Liver (tissue), 9 donors: ENCODE results near the gene CCDC50. TPM values are rescaled to one million over a fixed set of nuclear protein-coding genes. Genes with fewer than 3 reads are reported as not detected.
A peak's percentile ranks its signal among the peaks of the same experiment; 100 is the strongest.

ENCODE experiments used
- DNase-seq: peaks from one replicate; pipeline ENCODE4 v3.0.0-alpha.2; 2017; ENCODE audit warnings: low spot score
- H3K27ac ChIP-seq, 2 donors: one replicate each; pipeline ENCODE4 v1.7.0; 2013; ENCODE audit warnings: inconsistent platforms in 2 of 2, low read length in 2 of 2, control low read depth in 1 of 2, low read depth in 1 of 2, mild to moderate bottlenecking in 1 of 2
- H3K27me3 ChIP-seq, 4 donors: one replicate each; pipeline versions ENCODE4 v1.6.1 to v1.7.0; 2013; ENCODE audit warnings: low read length in 3 of 4, inconsistent platforms in 1 of 4, mild to moderate bottlenecking in 1 of 4, moderate library complexity in 1 of 4; ENCODE audit not compliant: control insufficient read depth in 4 of 4, insufficient read depth in 4 of 4
- H3K36me3 ChIP-seq, 4 donors: one replicate each; pipeline versions ENCODE4 v1.6.1 to v1.7.0; 2013; ENCODE audit warnings: low read length in 3 of 4, mild to moderate bottlenecking in 3 of 4, low read depth in 1 of 4, moderate library complexity in 1 of 4; ENCODE audit not compliant: control insufficient read depth in 4 of 4, insufficient read depth in 3 of 4
- H3K4me1 ChIP-seq, 4 donors: one replicate each; pipeline versions ENCODE4 v1.6.1 to v1.7.0; 2013; ENCODE audit warnings: low read length in 3 of 4, mild to moderate bottlenecking in 3 of 4, moderate library complexity in 1 of 4; ENCODE audit not compliant: control insufficient read depth in 4 of 4, insufficient read depth in 4 of 4
- H3K4me3 ChIP-seq, 3 donors: one replicate each; pipeline versions ENCODE4 v1.6.1 to v1.7.0; 2013; ENCODE audit warnings: low read length in 3 of 3, control low read depth in 1 of 3, low read depth in 1 of 3, mild to moderate bottlenecking in 1 of 3
- H3K9ac ChIP-seq, 2 donors: one replicate each; pipeline ENCODE4 v1.7.0; 2013; ENCODE audit warnings: low read length in 2 of 2, mild to moderate bottlenecking in 2 of 2, moderate library complexity in 2 of 2, control low read depth in 1 of 2, low read depth in 1 of 2
- H3K9me3 ChIP-seq, 4 donors: one replicate each; pipeline versions ENCODE4 v1.6.1 to v1.7.0; 2013; ENCODE audit warnings: low read length in 3 of 4; ENCODE audit not compliant: control insufficient read depth in 4 of 4
- ATF3 ChIP-seq: IDR thresholded peaks from 2 replicates; pipeline ENCODE4 v1.6.1; 2016; ENCODE audit warnings: antibody characterized with exemption
- CTCF ChIP-seq: fragments of 150-350 bp; IDR thresholded peaks from 2 replicates; pipeline ENCODE4 v1.5.1; 2017; ENCODE audit warnings: improper control_type of control experiment, low read depth, low read length; ENCODE audit not compliant: missing input control
- EGR1 ChIP-seq, 2 donors: IDR thresholded peaks; 2 replicates each; pipeline ENCODE4 v1.6.1; 2016 to 2018; ENCODE audit warnings: antibody characterized with exemption in 2 of 2, low read depth in 2 of 2
- FOXA1 ChIP-seq: IDR thresholded peaks from 2 replicates; pipeline ENCODE4 v1.6.1; 2016; ENCODE audit warnings: antibody characterized with exemption
- FOXA2 ChIP-seq: IDR thresholded peaks from 2 replicates; pipeline ENCODE4 v1.6.1; 2016; ENCODE audit warnings: antibody characterized with exemption
- GABPA ChIP-seq, 2 donors: IDR thresholded peaks in 1 of 2; conservative IDR thresholded peaks in 1 of 2; 2 replicates each; pipeline ENCODE4 v1.6.1; 2016; ENCODE audit warnings: antibody characterized with exemption in 2 of 2, mild to moderate bottlenecking in 1 of 2, moderate library complexity in 1 of 2
- HNF4A ChIP-seq, 2 donors: conservative IDR thresholded peaks; 2 replicates each; pipeline ENCODE4 v1.6.1; 2016; ENCODE audit warnings: antibody characterized with exemption in 2 of 2, mild to moderate bottlenecking in 2 of 2
- HNF4G ChIP-seq: IDR thresholded peaks from 2 replicates; pipeline ENCODE4 v1.6.1; 2016; ENCODE audit warnings: antibody characterized with exemption
- JUND ChIP-seq, 2 donors: IDR thresholded peaks; 2 replicates each; pipeline ENCODE4 v1.6.1; 2016; ENCODE audit warnings: antibody characterized with exemption in 2 of 2
- NR2F2 ChIP-seq: IDR thresholded peaks from 2 replicates; pipeline ENCODE4 v1.6.1; 2016; ENCODE audit warnings: antibody characterized with exemption
- RAD21 ChIP-seq, 2 donors: IDR thresholded peaks; 2 replicates each; pipeline ENCODE4 v1.6.1; 2016; ENCODE audit warnings: antibody characterized with exemption in 2 of 2, mild to moderate bottlenecking in 2 of 2
- REST ChIP-seq: IDR thresholded peaks from 2 replicates; pipeline ENCODE4 v1.6.1; 2016; ENCODE audit warnings: antibody characterized with exemption, mild to moderate bottlenecking
- RXRA ChIP-seq, 2 donors: IDR thresholded peaks; 2 replicates each; pipeline ENCODE4 v1.6.1; 2017 to 2018; ENCODE audit warnings: antibody characterized with exemption in 2 of 2, mild to moderate bottlenecking in 1 of 2
- SP1 ChIP-seq: IDR thresholded peaks from 2 replicates; pipeline ENCODE4 v1.6.1; 2018; ENCODE audit warnings: antibody characterized with exemption, mild to moderate bottlenecking
- TAF1 ChIP-seq: conservative IDR thresholded peaks from 2 replicates; pipeline ENCODE4 v1.6.1; 2016; ENCODE audit warnings: antibody characterized with exemption, mild to moderate bottlenecking
- WGBS: extraction: QIAGEN DNeasy Blood & Tissue Kit; methylation state at CpG from one replicate; pipeline ENCODE4 v1.1.7; 2013; 5-methylcytosine and 5-hydroxymethylcytosine counted together
- polyA plus RNA-seq, 2 donors: library from polyadenylated mRNA; stranded (reverse) in 1 of 2; unstranded in 1 of 2; fragments of 200-250 nt in 1 of 2; fragments of >200 nt in 1 of 2; fragmentation: Nextera tagmentation in 1 of 2; extraction: Ambion mirVana in 1 of 2; gene quantifications; one replicate each; pipeline versions ENCODE4 v1.2.1 to v1.2.3, GENCODE V29; 2013 to 2015
- total RNA-seq, 2 donors: library from RNA; depleted of rRNA; stranded (reverse); fragments of >200 nt; gene quantifications; one replicate each; pipeline ENCODE4 v1.2.3, GENCODE V29; 2014
- donor health status: healthy.
- donor health status: healthy.
- donor health status: healthy.
- donor health status: healthy.
- donor health status: healthy.

Gene CCDC50
- total and polyA plus RNA-seq, 4 donors = 15.4 to 69.0 (median 33.6) TPM

- H3K9ac ChIP-seq = peak overlapping the region in 1 of 2 donors; percentile 47
- no peak for DNase-seq
- 29% methylated on average over 6 of the region's 6 CpGs for WGBS
- no peaks in the 10 kb centered on the region for H3K36me3 ChIP-seq
- no peaks in the 10 kb centered on the region for H3K9me3 ChIP-seq
- H3K27me3 ChIP-seq = no peaks in the 10 kb centered on the region
- peak overlapping the region in 2 of 3 donors; percentile 8 to 35 for H3K4me3 ChIP-seq
- no peak overlapping the region for H3K27ac ChIP-seq
- peak in 1 of 2 donors; percentile 49 for TF ChIP-seq RXRA (IDR thresholded peaks at IDR 0.05)
- no peak for TF ChIP-seq FOXA1
- peak in 1 of 2 donors; percentile 42 for TF ChIP-seq HNF4A (conservative IDR thresholded peaks at IDR 0.05)
- no peaks in the 10 kb centered on the region for H3K4me1 ChIP-seq
Measured at GRCh38 chr3:191417457-191417729, 88.2 kb downstream of the CCDC50 start.

GRCh38 chr3:191420771-191421170 is 91.6 kb downstream of the CCDC50 start:
- H3K4me3 ChIP-seq = no peak overlapping the region

GRCh38 chr3:191424881-191425280 is 95.7 kb downstream of the CCDC50 start:
- no peaks in the 10 kb centered on the region for H3K36me3 ChIP-seq
- WGBS = 89% methylated on average over 3 of the region's 3 CpGs
- H3K4me3 ChIP-seq = no peak overlapping the region
- H3K4me1 ChIP-seq = peaks cover 0 to 4% (median 0%) of the 10 kb centered on the region in 4 donors
- H3K27me3 ChIP-seq = no peaks in the 10 kb centered on the region
- H3K27ac ChIP-seq = no peak overlapping the region
- DNase-seq = no peak
- H3K9me3 ChIP-seq = no peaks in the 10 kb centered on the region
- TF ChIP-seq RXRA (IDR thresholded peaks at IDR 0.05) = no peak
- TF ChIP-seq EGR1 (IDR thresholded peaks at IDR 0.05; ENCODE audit: low read depth in 2 of 2) = no peak
- no peak for TF ChIP-seq TAF1
- TF ChIP-seq CTCF = no peak
- TF ChIP-seq REST = no peak
- no peak for TF ChIP-seq GABPA (IDR thresholded peaks at IDR 0.05 in 1 of 2, conservative IDR thresholded peaks at IDR 0.05 in 1 of 2)
- no peak for TF ChIP-seq RAD21 (IDR thresholded peaks at IDR 0.05)
- TF ChIP-seq HNF4G = no peak
- no peak for TF ChIP-seq JUND (IDR thresholded peaks at IDR 0.05)
- no peak for TF ChIP-seq HNF4A (conservative IDR thresholded peaks at IDR 0.05)
- TF ChIP-seq FOXA2 = no peak
- TF ChIP-seq ATF3 = no peak
- H3K9ac ChIP-seq = no peak overlapping the region

More at GRCh38 chr3:191420771-191421170, 91.6 kb downstream of the CCDC50 start:
- WGBS = 97% methylated on average over 2 of the region's 2 CpGs
- H3K4me1 ChIP-seq = no peaks in the 10 kb centered on the region
- no peaks in the 10 kb centered on the region for H3K27me3 ChIP-seq
- no peak for TF ChIP-seq HNF4A (conservative IDR thresholded peaks at IDR 0.05)
- TF ChIP-seq SP1 = no peak
- TF ChIP-seq NR2F2 = no peak
- no peak for TF ChIP-seq HNF4G
- TF ChIP-seq RXRA (IDR thresholded peaks at IDR 0.05) = no peak
- H3K36me3 ChIP-seq = no peaks in the 10 kb centered on the region
- no peaks in the 10 kb centered on the region for H3K9me3 ChIP-seq
- no peak for DNase-seq
- no peak overlapping the region for H3K27ac ChIP-seq
- H3K9ac ChIP-seq = no peak overlapping the region
